HG03025 (cell line): ENCODE results near the gene POLD1.

Experiments
- ATAC-seq: cut with Tn5 transposase; IDR thresholded peaks from one replicate; pipeline ENCODE4 v1.9.1; 2021; ENCODE audit warnings: mild to moderate bottlenecking, moderate library complexity; ENCODE audit not compliant: unreplicated experiment, low FRiP score

Gene POLD1

DNA sequence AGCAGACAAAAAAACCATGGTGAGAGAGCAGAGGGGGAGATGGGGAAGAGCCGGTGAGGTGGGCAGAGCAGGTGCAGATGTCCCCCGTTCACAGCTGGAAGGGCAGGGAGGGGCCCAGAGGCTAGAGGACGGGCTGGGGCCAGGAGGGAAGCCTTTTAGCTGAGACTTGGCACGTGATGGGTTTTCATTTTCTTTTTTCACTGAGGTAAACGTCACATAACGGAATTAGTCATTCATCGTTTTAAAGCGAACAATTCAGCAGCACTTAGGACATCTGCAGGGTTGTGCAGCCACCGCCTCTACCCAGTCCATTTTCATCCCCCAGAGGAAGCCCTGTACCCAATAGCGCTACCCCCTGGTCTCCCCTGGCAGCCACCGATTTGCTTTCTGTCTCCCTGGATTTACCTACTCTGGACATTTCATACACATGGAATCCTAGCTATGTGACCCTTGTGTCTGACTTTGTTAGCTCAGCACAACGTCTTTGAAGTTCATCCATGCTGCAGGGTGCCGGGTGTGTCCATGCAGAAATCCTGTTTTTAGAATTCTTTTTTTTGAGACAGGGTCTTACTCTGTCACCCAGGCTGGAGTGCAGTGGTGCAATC, 76.1 kb downstream of the POLD1 start:
- ATAC-seq, result no peak

DNA sequence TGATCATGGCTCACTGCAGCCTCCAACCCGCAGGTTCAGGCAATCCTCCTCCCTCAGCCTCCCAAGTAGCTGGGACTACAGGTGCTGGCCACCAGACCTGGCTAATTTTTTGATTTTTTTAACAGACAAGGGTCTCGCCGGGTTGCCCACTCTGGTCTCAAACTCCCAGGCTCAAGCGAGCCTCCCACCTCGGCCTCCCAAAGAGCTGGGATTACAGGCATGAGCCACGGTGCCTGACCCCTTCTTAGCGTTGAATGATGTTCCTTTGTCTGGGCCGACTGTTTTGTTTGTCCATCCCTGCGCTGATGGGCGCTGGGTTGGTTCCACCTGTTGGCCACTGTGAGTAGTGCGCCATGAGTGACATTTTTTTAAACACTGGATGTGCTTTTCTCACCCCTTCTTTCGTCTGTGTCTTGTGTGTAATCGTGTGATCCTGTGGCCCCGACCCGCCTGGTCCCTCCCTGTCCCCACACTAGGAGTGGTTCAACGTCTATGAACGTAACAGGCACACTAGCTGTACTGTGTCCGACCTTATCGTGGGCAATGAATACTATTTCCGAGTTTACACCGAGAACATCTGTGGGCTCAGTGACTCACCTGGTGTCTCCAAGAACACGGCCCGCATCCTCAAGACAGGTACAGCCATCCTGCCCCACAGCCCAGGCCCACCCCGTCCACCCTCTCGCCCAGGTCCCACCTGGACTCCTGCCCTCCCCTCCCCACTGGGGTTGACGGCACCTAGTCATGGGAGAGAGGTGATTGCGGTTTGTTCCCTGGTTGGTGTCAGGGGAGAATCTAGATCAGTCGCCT, 77.1 kb downstream of the POLD1 start:
- no peak for ATAC-seq

DNA sequence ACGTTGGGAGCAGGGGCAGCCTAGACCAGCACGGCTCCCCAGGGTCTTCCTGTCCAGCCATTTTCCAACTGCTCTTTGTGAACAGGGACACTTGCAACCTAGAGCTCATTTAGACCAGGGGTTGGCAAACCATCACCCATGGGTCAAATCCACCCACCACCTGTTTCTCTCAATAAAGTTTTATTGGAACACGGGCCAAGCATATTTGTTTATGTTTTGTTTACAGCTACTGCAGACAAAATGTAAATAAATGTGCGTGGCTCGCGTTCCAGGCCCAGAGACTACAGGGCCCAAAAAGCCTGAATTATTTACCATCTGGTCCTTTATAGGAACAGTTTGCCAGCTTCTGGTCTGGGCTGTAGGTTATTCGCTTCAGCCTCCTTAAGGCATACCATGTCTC, 78.8 kb downstream of the POLD1 start:
- ATAC-seq, result no peak

DNA sequence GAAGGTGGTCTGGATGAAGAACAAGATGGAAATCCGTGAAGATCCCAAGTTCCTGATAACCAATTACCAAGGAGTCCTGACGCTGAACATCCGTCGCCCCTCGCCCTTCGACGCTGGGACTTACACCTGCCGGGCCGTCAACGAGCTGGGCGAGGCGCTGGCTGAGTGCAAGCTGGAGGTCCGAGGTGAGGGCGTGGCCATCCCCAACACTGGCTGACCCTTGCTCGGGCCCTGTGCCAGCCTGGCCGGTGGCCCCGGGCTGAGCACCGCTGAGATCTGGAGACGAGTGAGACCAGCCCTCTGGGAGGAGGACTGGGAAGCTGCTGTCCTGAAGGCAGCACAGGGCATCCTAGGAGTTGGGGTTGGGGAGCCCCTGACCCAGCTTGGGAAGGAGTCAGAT, 80.2 kb downstream of the POLD1 start:
- no peak for ATAC-seq

DNA sequence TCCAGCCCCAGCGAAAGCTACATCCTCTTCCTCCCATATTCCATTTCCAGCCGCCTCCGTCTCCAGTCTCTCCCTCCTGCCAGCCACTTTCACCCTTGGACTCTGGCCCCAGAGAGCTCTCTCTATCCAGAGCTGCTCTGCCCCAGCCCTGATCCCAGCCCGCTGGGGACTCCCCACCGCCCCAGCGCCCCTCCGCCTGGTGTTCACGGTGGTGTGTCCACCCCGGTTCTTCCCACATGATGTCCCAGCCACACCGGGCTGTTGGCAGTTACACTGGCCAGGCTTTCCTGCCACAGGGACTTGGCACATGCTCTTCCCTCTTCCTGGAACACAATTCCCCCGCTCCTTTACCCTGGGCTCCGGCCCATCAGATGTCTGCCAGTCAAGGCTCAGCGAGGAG, 80.9 kb downstream of the POLD1 start:
- no peak for ATAC-seq

DNA sequence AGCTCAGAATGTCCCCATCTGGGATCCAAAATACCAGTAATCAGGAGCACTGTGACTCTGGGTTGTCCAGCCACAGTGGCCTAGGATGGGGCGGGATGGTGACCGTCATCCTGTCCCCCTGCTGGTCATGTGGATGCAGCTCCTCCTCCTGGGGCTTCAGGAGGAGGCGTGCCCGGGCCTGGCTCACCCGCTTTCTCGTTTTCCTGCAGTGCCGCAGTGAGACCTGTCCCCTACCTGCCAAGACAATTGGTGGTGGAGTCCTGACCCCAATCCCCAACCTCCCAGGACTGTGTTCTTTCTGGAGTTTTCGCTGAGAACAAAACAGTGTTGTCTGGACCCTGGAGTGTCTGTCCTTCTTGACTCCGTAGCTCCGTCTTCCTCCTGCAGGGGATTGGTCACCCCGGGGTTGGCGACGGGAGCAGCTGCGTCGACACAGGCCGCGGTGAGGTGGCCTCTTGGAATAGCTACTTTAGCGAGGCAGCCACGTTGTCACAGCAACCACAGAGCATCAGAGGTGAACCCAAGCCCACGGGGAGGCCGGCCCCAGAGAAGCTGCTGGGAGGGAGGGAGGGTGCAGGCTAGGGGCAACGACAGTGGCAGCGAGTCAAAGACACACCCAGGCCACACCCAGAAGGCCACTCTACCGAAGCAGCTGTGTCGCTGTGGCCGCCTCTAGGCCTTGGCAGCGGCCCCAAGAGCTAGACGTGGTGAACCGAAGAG, 82.0 kb downstream of the POLD1 start:
- ATAC-seq, result no peak

DNA sequence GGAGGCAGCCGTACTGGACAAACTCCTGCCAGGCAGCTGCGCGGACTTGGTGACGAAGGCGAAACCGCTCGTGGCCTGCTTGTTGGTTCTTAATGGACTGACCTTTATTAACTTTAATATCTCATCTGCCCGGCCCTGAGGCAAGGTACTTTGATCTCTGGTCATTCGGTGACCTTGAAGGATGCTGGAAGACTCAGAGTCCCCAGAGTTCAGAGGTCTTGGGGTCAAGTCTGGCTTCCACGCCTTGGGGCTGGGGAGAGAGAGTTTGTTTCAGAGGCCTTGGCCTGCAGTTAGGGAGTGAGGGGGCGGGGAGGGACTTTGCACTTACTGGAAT, 82.5 kb downstream of the POLD1 start:
- ATAC-seq, result no peak

DNA sequence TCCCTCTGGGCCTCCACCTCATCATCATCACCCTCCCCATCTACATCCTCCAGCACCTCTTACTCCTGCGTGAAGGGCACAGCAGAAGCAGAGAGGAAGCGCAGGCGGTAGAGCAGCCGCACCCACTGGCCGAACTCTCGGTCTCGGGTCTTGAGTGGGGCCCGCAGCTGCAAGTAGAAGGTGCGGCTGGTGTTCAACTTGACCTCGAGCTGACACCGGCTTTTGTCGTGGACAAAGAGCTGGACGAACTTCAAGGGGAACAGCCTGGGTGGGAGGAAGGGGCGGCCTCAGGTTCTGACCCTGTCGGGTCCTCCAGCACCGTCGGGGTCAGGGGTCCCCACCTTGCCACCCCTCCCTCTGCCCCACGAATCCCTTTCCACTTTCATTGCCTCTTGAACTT, 83.4 kb downstream of the POLD1 start:
- no peak for ATAC-seq
